CD14-positive monocyte (primary cell): ENCODE measurements around the gene APOA1. TPM values are rescaled to one million over a fixed set of nuclear protein-coding genes. Genes with fewer than 3 reads are reported as not detected.

Source experiments
- DNase-seq, 3 donors: peaks; one replicate each; pipeline ENCODE4 v3.0.0-alpha.2; 2011 to 2022
- H2AFZ ChIP-seq: 2 replicates; pipeline ENCODE4 v1.6.0; 2012; ENCODE audit warnings: mild to moderate bottlenecking, low read depth, low read length, inconsistent platforms; ENCODE audit not compliant: insufficient read depth, poor library complexity, severe bottlenecking
- H3K27ac ChIP-seq, 2 donors: 1 replicate in 1 of 2; 2 replicates in 1 of 2; pipeline ENCODE4 v1.5.1; 2012 to 2013; ENCODE audit warnings: low read length in 2 of 2, control low read depth in 1 of 2, inconsistent platforms in 1 of 2, low read depth in 1 of 2, mild to moderate bottlenecking in 1 of 2
- H3K27me3 ChIP-seq, 2 donors: one replicate each; pipeline versions ENCODE4 v1.6.0 to v1.6.1; 2011 to 2013; ENCODE audit warnings: low read length in 2 of 2; ENCODE audit not compliant: control insufficient read depth in 2 of 2, insufficient read depth in 2 of 2
- H3K36me3 ChIP-seq, 2 donors: replicated peaks in 1 of 2; 1 replicate in 1 of 2; 2 replicates in 1 of 2; pipeline versions ENCODE4 v1.5.1 to v1.6.1; 2012 to 2013; ENCODE audit warnings: low read length in 2 of 2, control low read depth in 1 of 2, inconsistent platforms in 1 of 2, mild to moderate bottlenecking in 1 of 2; ENCODE audit not compliant: insufficient read depth in 2 of 2, control insufficient read depth in 1 of 2
- H3K4me1 ChIP-seq, 2 donors: 1 replicate in 1 of 2; 2 replicates in 1 of 2; pipeline versions ENCODE4 v1.5.1 to v1.6.1; 2012 to 2013; ENCODE audit warnings: low read length in 2 of 2, control low read depth in 1 of 2, inconsistent platforms in 1 of 2, mild to moderate bottlenecking in 1 of 2, moderate library complexity in 1 of 2; ENCODE audit not compliant: insufficient read depth in 2 of 2, control insufficient read depth in 1 of 2
- H3K4me2 ChIP-seq: replicated peaks from 2 replicates; pipeline ENCODE3; 2012; ENCODE audit warnings: low read length, moderate library complexity, mild to moderate bottlenecking; ENCODE audit not compliant: poor library complexity, severe bottlenecking; ENCODE audit errors: extremely low read depth
- H3K4me3 ChIP-seq, 3 experiments: fragments of 200-600 bp in 1 of 3; sonication (generic) in 1 of 3; replicated peaks in 1 of 3; 1 replicate in 2 of 3; 2 replicates in 1 of 3; pipeline ENCODE4 v1.5.1; 2011 to 2013; ENCODE audit warnings: low read length in 3 of 3, mild to moderate bottlenecking in 3 of 3, control low read depth in 2 of 3, low read depth in 2 of 3, inconsistent platforms in 1 of 3, moderate library complexity in 1 of 3
- H3K79me2 ChIP-seq: 2 replicates; pipeline ENCODE4 v1.6.0; 2012; ENCODE audit warnings: mild to moderate bottlenecking, control low read depth, inconsistent platforms, low read length, moderate library complexity; ENCODE audit not compliant: insufficient read depth
- H3K9ac ChIP-seq: 2 replicates; pipeline ENCODE4 v1.6.0; 2017; ENCODE audit warnings: low read length, mild to moderate bottlenecking; ENCODE audit not compliant: insufficient read depth, poor library complexity, severe bottlenecking
- H3K9me3 ChIP-seq, 2 donors: replicated peaks in 1 of 2; 1 replicate in 1 of 2; 2 replicates in 1 of 2; pipeline versions ENCODE4 v1.5.1 to v1.6.1; 2012 to 2013; ENCODE audit warnings: low read length in 2 of 2, control low read depth in 1 of 2; ENCODE audit not compliant: control insufficient read depth in 1 of 2, insufficient read depth in 1 of 2
- H4K20me1 ChIP-seq: 2 replicates; pipeline ENCODE4 v1.6.0; 2012; ENCODE audit warnings: mild to moderate bottlenecking, low read length, control low read depth, moderate library complexity; ENCODE audit not compliant: insufficient read depth
- H3K27ac Mint-ChIP-seq, 7 donors: one replicate each; pipeline ENCODE4 v1.8.0; 2020; ENCODE audit warnings: mild to moderate bottlenecking in 7 of 7, mixed read lengths in 7 of 7, moderate library complexity in 6 of 7, inconsistent platforms in 2 of 7
- H3K27me3 Mint-ChIP-seq, 3 donors: one replicate each; pipeline ENCODE4 v1.8.0; 2021 to 2022; ENCODE audit warnings: low read depth in 3 of 3, mild to moderate bottlenecking in 3 of 3, mixed read lengths in 3 of 3, moderate library complexity in 3 of 3, inconsistent platforms in 1 of 3
- H3K36me3 Mint-ChIP-seq, 2 donors: one replicate each; pipeline ENCODE4 v1.8.0; 2020; ENCODE audit warnings: mixed read lengths in 2 of 2, inconsistent platforms in 1 of 2, mild to moderate bottlenecking in 1 of 2
- H3K4me1 Mint-ChIP-seq: one replicate; pipeline ENCODE4 v1.8.0; 2020; ENCODE audit warnings: mild to moderate bottlenecking, mixed read lengths
- H3K4me3 Mint-ChIP-seq, 2 donors: one replicate each; pipeline ENCODE4 v1.8.0; 2020; ENCODE audit warnings: mild to moderate bottlenecking in 2 of 2, mixed read lengths in 2 of 2, moderate library complexity in 1 of 2
- H3K9me3 Mint-ChIP-seq, 7 donors: one replicate each; pipeline ENCODE4 v1.8.0; 2020 to 2022; ENCODE audit warnings: mixed read lengths in 7 of 7, mild to moderate bottlenecking in 6 of 7, moderate library complexity in 6 of 7, inconsistent platforms in 2 of 7
- WGBS: methylation state at CpG from one replicate; pipeline ENCODE4 v1.1.5; 2013; ENCODE audit warnings: missing lambda C conversion rate; ENCODE audit not compliant: insufficient coverage; 5-methylcytosine and 5-hydroxymethylcytosine counted together
- intact Hi-C, 2 donors: fragments of 100-400 bp; cut with micrococcal nuclease; formaldehyde crosslinking; loops; one replicate each; pipeline versions ENCODE4 v1.15.0 to v1.15.1; 2023
- polyA plus RNA-seq, 3 donors: library from polyadenylated mRNA; depleted of rRNA in 1 of 3; unstranded in 2 of 3; stranded (reverse) in 1 of 3; fragments of 300-500 nt in 2 of 3; fragments of >200 nt in 1 of 3; fragmentation: Illumina TruSeq in 2 of 3; gene quantifications; 1 replicate in 2 of 3; 2 replicates in 1 of 3; pipeline ENCODE4 v1.2.3, GENCODE V29; 2012 to 2021
- TF ChIP-seq, protein P1 (sequence below): fragments of 200-600 bp; IDR thresholded peaks from one replicate; pipeline ENCODE4 v1.8.0; 2022; ENCODE audit warnings: antibody characterized with exemption, mild to moderate bottlenecking

APOA1 gene
- polyA plus RNA-seq, 3 donors, result 0.29 TPM; not detected in 2

GRCh38 chr11:116808262-116809175 is 28.9 kb downstream of the APOA1 start:
- WGBS, result 91% methylated on average over 10 of the region's 14 CpGs
- TF ChIP-seq, protein P1, sequence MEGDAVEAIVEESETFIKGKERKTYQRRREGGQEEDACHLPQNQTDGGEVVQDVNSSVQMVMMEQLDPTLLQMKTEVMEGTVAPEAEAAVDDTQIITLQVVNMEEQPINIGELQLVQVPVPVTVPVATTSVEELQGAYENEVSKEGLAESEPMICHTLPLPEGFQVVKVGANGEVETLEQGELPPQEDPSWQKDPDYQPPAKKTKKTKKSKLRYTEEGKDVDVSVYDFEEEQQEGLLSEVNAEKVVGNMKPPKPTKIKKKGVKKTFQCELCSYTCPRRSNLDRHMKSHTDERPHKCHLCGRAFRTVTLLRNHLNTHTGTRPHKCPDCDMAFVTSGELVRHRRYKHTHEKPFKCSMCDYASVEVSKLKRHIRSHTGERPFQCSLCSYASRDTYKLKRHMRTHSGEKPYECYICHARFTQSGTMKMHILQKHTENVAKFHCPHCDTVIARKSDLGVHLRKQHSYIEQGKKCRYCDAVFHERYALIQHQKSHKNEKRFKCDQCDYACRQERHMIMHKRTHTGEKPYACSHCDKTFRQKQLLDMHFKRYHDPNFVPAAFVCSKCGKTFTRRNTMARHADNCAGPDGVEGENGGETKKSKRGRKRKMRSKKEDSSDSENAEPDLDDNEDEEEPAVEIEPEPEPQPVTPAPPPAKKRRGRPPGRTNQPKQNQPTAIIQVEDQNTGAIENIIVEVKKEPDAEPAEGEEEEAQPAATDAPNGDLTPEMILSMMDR, result no peak
- no peak overlapping the region for H3K4me3 Mint-ChIP-seq
- Histone ChIP-seq H3K4me3 (no peak overlapping the region), H3K36me3 (no peaks in the 10 kb centered on the region), H3K4me2 (no peak overlapping the region), H3K27ac (no peak overlapping the region), H3K9me3 (no peaks in the 10 kb centered on the region), H3K9ac (no peak overlapping the region), H4K20me1 (no peaks in the 10 kb centered on the region), H3K27me3 (no peaks in the 10 kb centered on the region), H2AFZ (no peak overlapping the region), H3K79me2 (no peaks in the 10 kb centered on the region), H3K4me1 (no peaks in the 10 kb centered on the region)
- peaks cover 3 to 8% (median 3%) of the 10 kb centered on the region in 3 donors for H3K27me3 Mint-ChIP-seq
- H3K27ac Mint-ChIP-seq, result no peak overlapping the region
- no peaks in the 10 kb centered on the region for H3K4me1 Mint-ChIP-seq
- peaks cover 0 to 4% (median 0%) of the 10 kb centered on the region in 7 donors for H3K9me3 Mint-ChIP-seq
- intact Hi-C loops, result no loop called here
- no peaks in the 10 kb centered on the region for H3K36me3 Mint-ChIP-seq
- no peak for DNase-seq

- TF ChIP-seq, protein P1, result no peak
- Mint-ChIP-seq H3K4me1 (no peaks in the 10 kb centered on the region), H3K9me3 (peaks cover 0 to 2% (median 0%) of the 10 kb centered on the region in 7 donors), H3K27ac (no peak overlapping the region), H3K27me3 (peaks cover 3 to 8% (median 4%) of the 10 kb centered on the region in 3 donors), H3K36me3 (no peaks in the 10 kb centered on the region), H3K4me3 (no peak overlapping the region)
- no peak for DNase-seq
- no peaks in the 10 kb centered on the region for H3K79me2 ChIP-seq
- intact Hi-C loops, result no loop called here
- H3K4me1 ChIP-seq, result no peaks in the 10 kb centered on the region
- H2AFZ ChIP-seq, result no peak overlapping the region
- H3K27ac ChIP-seq, result no peak overlapping the region
- no peaks in the 10 kb centered on the region for H3K27me3 ChIP-seq
- H3K4me3 ChIP-seq, result no peak overlapping the region
- no peaks in the 10 kb centered on the region for H3K9me3 ChIP-seq
- no peaks in the 10 kb centered on the region for H4K20me1 ChIP-seq
- no peak overlapping the region for H3K9ac ChIP-seq
- H3K4me2 ChIP-seq, result no peak overlapping the region
- WGBS, result 93% methylated on average over 3 of the region's 6 CpGs
- no peaks in the 10 kb centered on the region for H3K36me3 ChIP-seq
Observed at GRCh38 chr11:116807601-116808261, 29.7 kb downstream of the APOA1 start.
